Measurements from ENCODE around the gene NUDT8. TPM values are rescaled to one million over a fixed set of nuclear protein-coding genes. Genes with fewer than 3 reads are reported as not detected.
"Not testable (repeated sequence)": the region's sequence is repeated elsewhere in the genome, so short reads cannot be mapped to it uniquely, and the experiment has no call there.

The NUDT8 gene
- total and polyA plus RNA-seq, 2 experiments from 2014 or later = 4.1 to 4.8 TPM

- H3K4me2 ChIP-seq (ENCODE audit: unreplicated experiment); H3K4me3 ChIP-seq; H3K9ac ChIP-seq; in situ Hi-C loops (cut with MboI); H3K9me2 ChIP-seq (ENCODE audit: insufficient read depth); H3K9me3 ChIP-seq (ENCODE audit: low read depth); DNase-seq; H3K36me3 ChIP-seq (ENCODE audit: low read depth); H3K4me1 ChIP-seq (ENCODE audit: insufficient read depth); H3F3A ChIP-seq (ENCODE audit: insufficient read depth); H3K79me2 ChIP-seq (ENCODE audit: insufficient read depth); H2AFZ ChIP-seq; H4K20me1 ChIP-seq (ENCODE audit: insufficient read depth); H3K27ac ChIP-seq: not testable (repeated sequence)
- WGBS, 2 experiments (ENCODE audit: low coverage in 1 of 2, low lambda C conversion rate in 2 of 2, missing lambda C conversion rate in 2 of 2) = 84 to 85% methylated on average over 33 of the region's 33 CpGs
- H3K27me3 ChIP-seq (replicated peaks; ENCODE audit: insufficient read depth) = peaks cover 22% of the 10 kb centered on the region
Observed at GRCh38 chr11:67619683-67620618, 9.8 kb downstream of the NUDT8 start.

- H3K9me3 ChIP-seq (ENCODE audit: low read depth); H4K20me1 ChIP-seq (ENCODE audit: insufficient read depth); DNase-seq; in situ Hi-C loops (cut with MboI); H3K9me2 ChIP-seq (ENCODE audit: insufficient read depth); H3K4me1 ChIP-seq (ENCODE audit: insufficient read depth); H3K9ac ChIP-seq; H2AFZ ChIP-seq; H3F3A ChIP-seq (ENCODE audit: insufficient read depth); H3K4me3 ChIP-seq; H3K79me2 ChIP-seq (ENCODE audit: insufficient read depth); H3K4me2 ChIP-seq (ENCODE audit: unreplicated experiment); H3K36me3 ChIP-seq (ENCODE audit: low read depth); H3K27ac ChIP-seq: not testable (repeated sequence)
- 80 to 83% methylated on average over 31 to 40 of the region's 40 CpGs for WGBS, 2 experiments (ENCODE audit: low coverage in 1 of 2, low lambda C conversion rate in 2 of 2, missing lambda C conversion rate in 2 of 2)
- H3K27me3 ChIP-seq (replicated peaks; ENCODE audit: insufficient read depth) = peaks cover 22% of the 10 kb centered on the region
Observed at GRCh38 chr11:67618901-67619659, 10.7 kb downstream of the NUDT8 start.

- Histone ChIP-seq H3K9me3 (ENCODE audit: low read depth) (no peaks in the 10 kb centered on the region), H3K27me3 (replicated peaks; ENCODE audit: insufficient read depth) (peaks cover 22% of the 10 kb centered on the region), H3K4me1 (ENCODE audit: insufficient read depth) (no peaks in the 10 kb centered on the region), H3K36me3 (ENCODE audit: low read depth) (no peaks in the 10 kb centered on the region), H4K20me1 (ENCODE audit: insufficient read depth) (no peaks in the 10 kb centered on the region), H3K79me2 (ENCODE audit: insufficient read depth) (no peaks in the 10 kb centered on the region), H2AFZ (no peak overlapping the region), H3K4me2 (ENCODE audit: unreplicated experiment) (no peak overlapping the region), H3F3A (ENCODE audit: insufficient read depth) (no peaks in the 10 kb centered on the region), H3K9me2 (ENCODE audit: insufficient read depth) (no peaks in the 10 kb centered on the region), H3K9ac (no peak overlapping the region), H3K27ac (no peak overlapping the region), H3K4me3 (no peak overlapping the region)
- TF ChIP-seq EZH2phosphoT487 (IDR thresholded peaks at IDR 0.05; ENCODE audit: insufficient read depth, low read depth) (no peak), EZH2 (IDR thresholded peaks at IDR 0.05; ENCODE audit: insufficient read depth, poor library complexity, severe bottlenecking) (no peak)
- in situ Hi-C loops (cut with MboI) = no loop called here
- DNase-seq = no peak
- WGBS, 2 experiments (ENCODE audit: low coverage in 1 of 2, low lambda C conversion rate in 2 of 2, missing lambda C conversion rate in 2 of 2) = 56 to 63% methylated on average over 7 of the region's 7 CpGs
Observed at GRCh38 chr11:67617243-67617953, 12.3 kb downstream of the NUDT8 start.

GRCh38 chr11:67616431-67617242 lies 13.1 kb downstream of the NUDT8 start:
- Histone ChIP-seq H3K9me2 (ENCODE audit: insufficient read depth) (no peaks in the 10 kb centered on the region), H3K9ac (no peak overlapping the region), H3K36me3 (ENCODE audit: low read depth) (no peaks in the 10 kb centered on the region), H4K20me1 (ENCODE audit: insufficient read depth) (no peaks in the 10 kb centered on the region), H3F3A (ENCODE audit: insufficient read depth) (no peaks in the 10 kb centered on the region), H3K9me3 (ENCODE audit: low read depth) (no peaks in the 10 kb centered on the region), H3K27me3 (replicated peaks; ENCODE audit: insufficient read depth) (peaks cover 22% of the 10 kb centered on the region), H3K27ac (no peak overlapping the region), H2AFZ (no peak overlapping the region), H3K4me1 (ENCODE audit: insufficient read depth) (no peaks in the 10 kb centered on the region), H3K4me3 (no peak overlapping the region), H3K79me2 (ENCODE audit: insufficient read depth) (no peaks in the 10 kb centered on the region), H3K4me2 (ENCODE audit: unreplicated experiment) (no peak overlapping the region)
- 16 to 17% methylated on average over 7 to 11 of the region's 11 CpGs for WGBS, 2 experiments (ENCODE audit: low coverage in 1 of 2, low lambda C conversion rate in 2 of 2, missing lambda C conversion rate in 2 of 2)
- DNase-seq = no peak
- TF ChIP-seq EZH2 (IDR thresholded peaks at IDR 0.05; ENCODE audit: insufficient read depth, poor library complexity, severe bottlenecking) = no peak
- no peak for TF ChIP-seq EZH2phosphoT487 (IDR thresholded peaks at IDR 0.05; ENCODE audit: insufficient read depth, low read depth)
- in situ Hi-C loops (cut with MboI) = no loop called here
